PC-3 (cell line): ENCODE data around the gene ZW10. TPM values are rescaled to one million over a fixed set of nuclear protein-coding genes. Genes with fewer than 3 reads are reported as not detected.

Experiments used
- ATAC-seq: fragments of 200-7000 bp; cut with Tn5 transposase; 2 replicates; pipeline ENCODE4 v1.9.1; 2020; ENCODE audit warnings: mild to moderate bottlenecking, moderate library complexity
- BruUV-seq: library from RNA; stranded (reverse); fragments of 400-500 nt; replicated peaks from 2 replicates; lab custom pipeline; 2021; lab: Mats Ljungman, UMichigan
- CTCF ChIA-PET: fragments of 300-600 bp; sonication (Branson Sonifier 250); formaldehyde crosslinking; loops from one replicate; lab custom pipeline; 2022; ENCODE audit warnings: antibody characterized with exemption; lab: Charles Lee
- POLR2A ChIA-PET: fragments of 300-600 bp; sonication (Branson Sonifier 250); formaldehyde crosslinking; loops from one replicate; lab custom pipeline; 2022; ENCODE audit warnings: antibody characterized with exemption; ENCODE audit not compliant: unreplicated experiment; lab: Charles Lee
- DNase-seq: peaks from one replicate; pipeline ENCODE4 v3.0.0-alpha.2; 2015
- H2AFZ ChIP-seq: fragments of 300-600 bp; sonication (generic); 2 replicates; pipeline ENCODE4 v1.6.0; 2016; ENCODE audit warnings: antibody characterized with exemption, low read length
- H3F3A ChIP-seq: fragments of 300-600 bp; sonication (generic); one replicate; pipeline ENCODE4 v1.6.0; 2017; ENCODE audit warnings: antibody characterized with exemption, low read length, control low read depth, mild to moderate bottlenecking; ENCODE audit not compliant: unreplicated experiment
- H3K27ac ChIP-seq: fragments of 300-600 bp; sonication (generic); 2 replicates; pipeline ENCODE4 v1.5.1; 2016; ENCODE audit warnings: mild to moderate bottlenecking, low read length
- H3K27me3 ChIP-seq: fragments of 300-600 bp; sonication (generic); 2 replicates; pipeline ENCODE4 v1.6.1; 2016; ENCODE audit warnings: low read length, mixed read lengths
- H3K36me3 ChIP-seq: fragments of 300-600 bp; sonication (generic); 2 replicates; pipeline ENCODE4 v1.6.1; 2016; ENCODE audit warnings: low read depth, mixed run types, low read length, mixed read lengths
- H3K4me1 ChIP-seq: fragments of 300-600 bp; sonication (generic); 2 replicates; pipeline ENCODE4 v1.5.1; 2016; ENCODE audit warnings: low read length; ENCODE audit not compliant: insufficient read depth
- H3K4me2 ChIP-seq: fragments of 300-600 bp; sonication (generic); 2 replicates; pipeline ENCODE4 v1.6.0; 2016; ENCODE audit warnings: low read length
- H3K4me3 ChIP-seq: fragments of 300-600 bp; sonication (generic); 2 replicates; pipeline ENCODE4 v1.5.1; 2016; ENCODE audit warnings: mild to moderate bottlenecking, low read length, mixed read lengths
- H3K79me2 ChIP-seq: fragments of 300-600 bp; sonication (generic); 2 replicates; pipeline ENCODE4 v1.6.1; 2017; ENCODE audit warnings: low read length, mixed read lengths
- H3K9ac ChIP-seq: fragments of 300-600 bp; sonication (generic); 2 replicates; pipeline ENCODE4 v1.6.0; 2016; ENCODE audit warnings: mild to moderate bottlenecking, low read length
- H3K9me2 ChIP-seq: fragments of 300-600 bp; sonication (generic); replicated peaks from 2 replicates; pipeline ENCODE4 v1.6.1; 2016; ENCODE audit warnings: mixed run types, low read length, mixed read lengths
- H3K9me3 ChIP-seq: fragments of 300-600 bp; sonication (generic); 2 replicates; pipeline ENCODE4 v1.6.1; 2016; ENCODE audit warnings: low read length, mixed read lengths
- H4K20me1 ChIP-seq: fragments of 300-600 bp; sonication (generic); 2 replicates; pipeline ENCODE4 v1.6.1; 2016; ENCODE audit warnings: low read length, mixed read lengths
- EZH2 ChIP-seq: fragments of 300-600 bp; sonication (generic); IDR thresholded peaks from one replicate; pipeline ENCODE4 v1.6.1; 2017; ENCODE audit warnings: antibody characterized with exemption, mild to moderate bottlenecking, low read length; ENCODE audit not compliant: unreplicated experiment
- EZH2phosphoT487 ChIP-seq: fragments of 300-600 bp; sonication (generic); IDR thresholded peaks from 2 replicates; pipeline ENCODE4 v1.6.1; 2018; ENCODE audit warnings: mild to moderate bottlenecking, antibody characterized with exemption, low read length, borderline replicate concordance
- intact Hi-C: fragments of 100-400 bp; cut with micrococcal nuclease; formaldehyde crosslinking; loops from 2 replicates; pipeline ENCODE4 v1.9.0; 2023
- total RNA-seq: library from RNA; depleted of rRNA; stranded (reverse); fragments of >200 nt; gene quantifications from 2 replicates; pipeline ENCODE4 v1.2.3, GENCODE V29; 2014
- TF ChIP-seq, protein P1 (sequence below): fragments of 300-600 bp; sonication (generic); conservative IDR thresholded peaks from 2 replicates; pipeline ENCODE4 v1.5.1; 2017; ENCODE audit warnings: antibody characterized with exemption, low read depth, mild to moderate bottlenecking, low read length

Gene ZW10
- total RNA-seq, 1 experiment from 2014 or later, result 38.4 TPM

DNA sequence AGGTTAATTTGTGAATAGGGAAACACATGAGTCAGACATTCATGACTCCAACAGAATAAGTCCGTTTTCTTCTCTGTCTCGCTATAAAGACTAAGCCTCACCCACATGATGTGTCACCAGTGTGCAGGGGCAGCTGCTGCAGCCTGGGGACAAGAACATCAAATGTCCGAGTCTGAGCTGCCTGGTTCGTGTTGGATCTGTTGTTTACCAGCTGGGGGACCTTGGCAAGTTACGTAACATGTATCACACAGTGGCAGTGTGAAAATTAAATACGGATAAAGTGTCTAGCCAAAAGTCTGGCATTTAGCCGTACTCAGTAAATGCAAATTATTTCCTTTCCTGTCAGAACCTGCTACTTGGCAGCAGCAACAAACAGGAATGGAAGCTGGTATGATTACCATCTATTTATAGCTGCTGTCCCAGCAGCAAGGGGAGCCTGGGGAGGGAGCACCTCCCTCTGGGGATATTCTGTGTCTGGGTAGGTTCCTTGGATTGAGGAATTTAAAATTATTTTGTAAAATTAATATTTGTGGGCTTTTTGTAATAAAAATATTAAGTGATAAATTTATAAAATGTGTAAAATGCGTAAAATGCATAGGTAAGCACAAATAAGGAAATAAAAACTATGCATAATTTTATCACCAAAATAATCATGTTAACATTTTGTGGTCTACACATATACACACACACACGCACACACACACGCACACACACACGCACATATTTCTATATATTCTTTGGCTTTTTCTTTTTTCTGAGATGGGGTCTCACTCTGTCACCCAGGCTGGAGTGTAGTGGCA is 4.8 kb upstream of the ZW10 start:
- DNase-seq, result peak; percentile 84
- peak overlapping the region; percentile 67 for H2AFZ ChIP-seq

DNA sequence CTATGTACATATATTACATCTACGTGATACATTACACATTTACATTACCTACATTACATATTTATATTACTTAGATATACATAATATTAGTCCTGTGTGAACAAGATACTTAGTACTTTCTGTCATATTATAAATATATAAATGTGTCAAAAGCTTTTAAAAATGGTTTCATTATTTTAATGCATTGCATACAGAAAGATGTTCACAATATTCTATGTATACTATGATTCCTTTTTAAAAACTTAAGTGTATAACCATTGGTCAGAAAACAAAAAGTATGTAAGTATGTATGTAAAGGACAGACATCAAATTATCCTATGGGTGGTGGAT is 647 bp upstream of the ZW10 start:
- H3K27me3 ChIP-seq, result no peaks in the 10 kb centered on the region
- H3F3A ChIP-seq, result no peaks in the 10 kb centered on the region
- peaks cover 16% of the 10 kb centered on the region for H3K4me1 ChIP-seq
- H3K4me2 ChIP-seq, result peak overlapping the region; percentile 85
- peak overlapping the region; percentile 94 for H3K9ac ChIP-seq
- intact Hi-C loops, result no loop called here
- DNase-seq, result no peak
- peak overlapping the region; percentile 93 for H2AFZ ChIP-seq
- peak overlapping the region; percentile 91 for H3K4me3 ChIP-seq
- no peak overlapping the region for H3K27ac ChIP-seq
- ChIA-PET POLR2A (no interaction called here), CTCF (no interaction called here)
- H3K9me2 ChIP-seq, result no peaks in the 10 kb centered on the region
- TF ChIP-seq EZH2, result no peak
- TF ChIP-seq EZH2phosphoT487, result no peak
- TF ChIP-seq, protein P1, sequence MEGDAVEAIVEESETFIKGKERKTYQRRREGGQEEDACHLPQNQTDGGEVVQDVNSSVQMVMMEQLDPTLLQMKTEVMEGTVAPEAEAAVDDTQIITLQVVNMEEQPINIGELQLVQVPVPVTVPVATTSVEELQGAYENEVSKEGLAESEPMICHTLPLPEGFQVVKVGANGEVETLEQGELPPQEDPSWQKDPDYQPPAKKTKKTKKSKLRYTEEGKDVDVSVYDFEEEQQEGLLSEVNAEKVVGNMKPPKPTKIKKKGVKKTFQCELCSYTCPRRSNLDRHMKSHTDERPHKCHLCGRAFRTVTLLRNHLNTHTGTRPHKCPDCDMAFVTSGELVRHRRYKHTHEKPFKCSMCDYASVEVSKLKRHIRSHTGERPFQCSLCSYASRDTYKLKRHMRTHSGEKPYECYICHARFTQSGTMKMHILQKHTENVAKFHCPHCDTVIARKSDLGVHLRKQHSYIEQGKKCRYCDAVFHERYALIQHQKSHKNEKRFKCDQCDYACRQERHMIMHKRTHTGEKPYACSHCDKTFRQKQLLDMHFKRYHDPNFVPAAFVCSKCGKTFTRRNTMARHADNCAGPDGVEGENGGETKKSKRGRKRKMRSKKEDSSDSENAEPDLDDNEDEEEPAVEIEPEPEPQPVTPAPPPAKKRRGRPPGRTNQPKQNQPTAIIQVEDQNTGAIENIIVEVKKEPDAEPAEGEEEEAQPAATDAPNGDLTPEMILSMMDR, result no peak; the same call in 1 of the 2 replicates
- no peaks in the 10 kb centered on the region for H3K9me3 ChIP-seq
- no peaks in the 10 kb centered on the region for H4K20me1 ChIP-seq
- no TSS peak for BruUV-seq
- ATAC-seq, result no peak
- H3K36me3 ChIP-seq, result no peaks in the 10 kb centered on the region
- H3K79me2 ChIP-seq, result peaks cover 29% of the 10 kb centered on the region

More for the DNA sequence above, 4.8 kb upstream of the ZW10 start:
- Histone ChIP-seq H3K79me2 (peaks cover 2% of the 10 kb centered on the region), H3K9ac (no peak overlapping the region), H3K4me2 (peak overlapping the region; percentile 78), H3K9me2 (no peaks in the 10 kb centered on the region), H4K20me1 (no peaks in the 10 kb centered on the region), H3K27me3 (no peaks in the 10 kb centered on the region), H3K4me1 (peaks cover 8% of the 10 kb centered on the region; the same call in 1 of the 2 replicates), H3K4me3 (peak overlapping the region; percentile 55), H3K9me3 (no peaks in the 10 kb centered on the region), H3K27ac (no peak overlapping the region), H3F3A (no peaks in the 10 kb centered on the region), H3K36me3 (no peaks in the 10 kb centered on the region)
- CTCF ChIA-PET, result no interaction called here
- ATAC-seq, result peak; percentile 58
- BruUV-seq, result no TSS peak
- intact Hi-C loops, result no loop called here
- POLR2A ChIA-PET, result no interaction called here
- TF ChIP-seq EZH2, result no peak
- TF ChIP-seq, protein P1, result no peak
- no peak for TF ChIP-seq EZH2phosphoT487

DNA sequence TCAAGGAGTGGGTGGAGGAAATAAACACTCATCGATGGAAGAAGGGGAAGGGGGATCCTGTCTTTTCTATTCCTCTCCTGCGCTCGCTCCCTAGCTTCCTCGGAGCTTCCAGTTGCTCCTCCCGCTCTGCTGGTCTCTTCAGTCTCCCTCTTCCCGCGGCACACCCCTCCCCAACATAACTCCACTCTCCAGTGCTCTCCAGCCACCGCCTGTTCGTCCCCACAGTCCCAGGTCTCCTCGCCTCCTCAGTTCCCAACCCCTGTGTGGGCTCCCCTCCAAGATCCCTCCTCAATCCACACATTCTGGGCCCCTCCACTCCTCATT is 438 bp downstream of the ZW10 start:
- Histone ChIP-seq H3K4me3 (peak overlapping the region; percentile 91), H2AFZ (peak overlapping the region; percentile 93), H3K36me3 (peaks cover 9% of the 10 kb centered on the region; the same call in 1 of the 2 replicates), H3K4me1 (peaks cover 11% of the 10 kb centered on the region), H3K27ac (peak overlapping the region; percentile 26), H3K9me3 (no peaks in the 10 kb centered on the region), H3K79me2 (peaks cover 31% of the 10 kb centered on the region), H3K9ac (peak overlapping the region; percentile 94), H3F3A (no peaks in the 10 kb centered on the region), H3K27me3 (no peaks in the 10 kb centered on the region), H4K20me1 (no peaks in the 10 kb centered on the region), H3K9me2 (no peaks in the 10 kb centered on the region), H3K4me2 (peak overlapping the region; percentile 85)
- intact Hi-C loops, result loop anchor here (2.0 kb wide), 1 partner anchor 102 kb away; the partner anchor contains the start of gene USP28
- ATAC-seq, result peak; percentile 47
- TF ChIP-seq, protein P1, result no peak
- TF ChIP-seq EZH2, result no peak
- peak; percentile 33 for DNase-seq
- ChIA-PET CTCF (interaction anchor here (0.6 to 0.8 kb wide), 3 partner anchors 23 to 1292 kb away, joined by 3 to 6 read pairs (median 4); no protein-coding TSS in a partner anchor), POLR2A (no interaction called here)
- BruUV-seq, result no TSS peak
